Measurements from ENCODE around the gene CBLN3.

CBLN3 gene

DNA sequence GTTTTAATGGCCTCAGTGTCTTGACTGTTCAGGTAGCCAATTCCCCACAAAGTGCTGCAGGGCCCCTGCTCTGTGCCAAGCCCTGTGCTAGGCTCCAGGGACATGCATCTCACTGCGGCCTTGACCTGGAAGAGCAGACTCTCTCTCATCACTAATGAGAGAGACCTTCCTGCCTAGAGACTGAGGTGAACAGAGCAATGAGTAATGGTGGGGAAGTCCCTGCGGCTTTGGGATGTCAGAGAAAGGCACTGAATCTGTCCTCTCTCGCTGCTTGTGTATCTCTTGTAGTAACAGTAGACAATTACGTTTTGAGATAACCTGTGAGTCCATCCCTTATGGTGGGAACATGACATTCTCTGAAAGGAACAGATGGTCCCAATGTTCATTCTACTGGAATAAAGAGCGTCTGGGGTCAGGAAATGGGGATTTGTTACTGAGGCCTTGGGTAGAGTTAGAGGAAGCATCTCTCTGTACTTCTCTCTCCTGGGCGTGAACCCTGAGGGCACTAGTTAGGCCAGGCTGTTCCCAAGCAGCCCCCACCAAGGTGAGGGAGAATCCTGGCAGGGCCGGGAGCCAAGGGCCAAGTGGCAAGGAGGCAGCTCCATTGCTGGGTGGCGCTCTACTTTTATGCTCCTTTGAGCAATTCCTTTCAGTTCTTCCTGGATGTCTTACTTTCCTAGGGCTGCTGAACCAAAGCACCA, 48.0 kb downstream of the CBLN3 start:
- no peak for DNase-seq (ENCODE audit: low read depth in 2 of 2)

- no peak for DNase-seq (ENCODE audit: low read depth in 2 of 2)
These were observed 49.3 kb downstream of the CBLN3 start for GRCh38 chr14:24379907-24380730.

DNA sequence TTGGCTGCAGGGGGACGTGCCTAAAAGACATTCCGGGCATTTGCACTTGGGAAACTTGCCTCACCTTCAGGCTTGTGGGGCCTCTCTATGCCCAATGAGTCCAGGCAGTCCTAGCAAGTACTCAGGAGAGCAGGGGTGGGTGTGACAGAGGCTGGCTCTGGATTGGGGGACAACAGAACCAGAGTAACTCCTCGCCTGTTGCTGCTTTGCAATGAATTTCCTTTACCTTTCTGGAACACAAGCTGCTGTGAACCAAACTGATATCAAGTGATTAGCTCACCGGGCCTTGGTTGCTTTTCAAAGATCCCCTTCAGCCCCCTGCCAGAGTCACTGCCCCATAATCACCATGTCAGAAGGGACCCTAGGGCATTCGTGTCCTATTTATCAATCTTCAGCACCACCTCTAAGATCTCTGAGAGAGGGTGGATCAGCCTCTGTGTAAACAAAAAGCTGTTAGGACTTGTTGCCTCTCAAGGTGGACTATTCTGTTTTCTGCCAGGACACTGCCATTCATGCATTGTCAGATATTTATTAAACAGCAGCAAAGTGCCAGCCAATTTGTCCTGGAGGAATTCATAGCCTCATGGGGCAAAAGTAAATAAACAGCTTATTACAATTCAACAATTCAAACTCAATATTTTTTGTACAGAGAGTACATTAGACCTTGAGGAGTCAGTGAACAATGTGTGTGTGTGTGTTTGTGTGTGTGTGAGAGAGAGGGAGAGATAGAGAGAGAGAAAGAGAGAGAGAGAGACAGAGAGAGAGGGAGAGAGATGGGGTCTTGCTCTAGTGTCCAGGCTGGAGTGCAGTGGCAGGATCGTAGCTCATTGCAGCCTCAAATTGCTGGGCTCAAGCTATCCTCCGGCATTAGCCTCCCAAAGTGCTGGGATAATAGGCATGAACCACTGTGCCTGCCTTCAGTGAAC, 50.2 kb downstream of the CBLN3 start:
- DNase-seq (ENCODE audit: low read depth in 2 of 2): no peak

DNA sequence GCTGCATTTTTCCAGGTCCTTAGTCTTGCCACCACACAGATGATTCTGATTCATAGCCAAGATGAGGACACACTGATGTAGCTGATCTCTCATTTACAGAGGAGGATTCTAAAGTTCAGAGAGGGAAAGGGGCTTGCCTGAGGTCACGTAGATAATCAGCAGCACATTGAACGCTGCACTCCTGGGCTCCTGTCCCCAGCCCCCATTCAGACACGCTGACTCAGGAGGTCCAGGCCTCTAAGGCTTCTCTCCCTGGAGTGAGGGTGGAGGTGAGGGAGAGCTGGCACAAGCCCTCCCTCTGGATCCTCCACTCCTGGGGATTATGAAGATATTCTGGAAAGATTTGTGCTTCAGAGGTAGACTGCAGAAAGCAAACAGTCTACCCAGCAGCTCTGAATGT, 51.1 kb downstream of the CBLN3 start:
- no peak for DNase-seq (ENCODE audit: low read depth in 2 of 2)

DNA sequence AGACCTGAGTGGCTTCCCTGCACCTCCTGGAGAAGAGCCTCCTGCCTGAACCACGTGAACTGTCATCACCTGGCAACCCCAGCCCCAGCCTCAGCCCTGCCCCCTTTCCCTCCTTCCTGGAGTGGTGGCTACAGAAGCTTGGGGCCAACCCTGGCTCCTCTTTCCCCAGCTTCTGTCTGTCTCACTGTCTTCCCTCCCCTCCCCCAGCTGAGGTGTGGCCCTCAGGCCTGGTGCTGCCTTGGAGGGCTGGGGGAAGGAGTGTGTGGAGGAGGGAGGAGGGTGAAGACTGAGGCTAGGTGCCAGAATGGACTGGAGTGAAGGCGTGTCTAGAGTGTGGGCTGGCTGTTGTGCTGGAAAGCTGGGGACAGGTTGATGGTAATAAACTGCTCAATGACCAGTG, 51.8 kb downstream of the CBLN3 start:
- DNase-seq (ENCODE audit: low read depth in 2 of 2): no peak

GRCh38 chr14:24377126-24377525, 52.3 kb downstream of the CBLN3 start:
- DNase-seq (ENCODE audit: low read depth in 2 of 2): no peak

Data from fibroblast of skin of left biceps (primary cell).